ENCODE measurements around the gene PLEKHJ1. TPM values are rescaled to one million over a fixed set of nuclear protein-coding genes. Genes with fewer than 3 reads are reported as not detected.
A peak's percentile ranks its signal among the peaks of the same experiment; 100 is the strongest.

The PLEKHJ1 gene
- total and polyA plus RNA-seq, 3 experiments from 2014 or later: 96.6 to 120 (median 99.1) TPM

DNA sequence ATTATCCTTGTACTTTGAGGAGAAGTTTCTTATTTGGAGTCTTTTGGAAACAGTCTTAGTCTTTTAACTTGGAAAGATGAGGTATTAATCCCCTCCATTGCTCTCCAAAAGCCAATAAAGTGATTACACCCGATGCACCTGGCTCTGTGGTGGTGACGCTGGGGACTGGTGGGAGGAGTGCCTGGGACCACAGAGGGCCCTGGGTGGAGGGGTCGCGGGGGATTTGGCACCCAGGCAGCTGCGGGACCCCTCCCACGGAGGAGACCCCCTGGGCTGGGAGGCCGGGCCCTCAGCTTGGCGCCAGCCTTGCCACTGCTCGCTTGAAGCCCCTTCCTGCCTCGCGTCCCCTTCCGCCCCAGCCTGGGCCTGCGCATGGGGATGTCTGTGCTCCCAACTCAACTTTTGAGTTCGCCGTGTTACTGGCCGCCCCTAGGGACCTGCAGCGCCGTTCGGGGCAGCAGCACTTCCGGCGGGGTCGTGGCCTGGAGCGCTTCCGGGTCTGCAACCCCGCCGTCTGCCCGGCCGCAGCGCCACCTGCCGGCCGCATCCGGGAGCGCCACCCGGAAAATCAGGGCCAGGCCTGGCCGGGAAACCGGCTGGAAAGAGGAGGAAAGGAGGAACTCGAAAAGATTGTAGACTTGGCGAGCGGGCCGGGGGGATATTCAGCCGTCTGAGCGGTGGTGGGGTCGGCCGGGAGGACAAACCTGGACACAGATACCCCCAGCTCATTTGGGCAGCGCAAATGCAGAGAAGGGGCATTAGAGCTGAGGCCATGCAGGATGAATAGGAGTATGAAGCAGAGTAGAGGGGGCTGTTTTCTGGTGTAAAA, 37.4 kb upstream of the PLEKHJ1 start:
- Histone ChIP-seq H3K27ac (ENCODE audit: low read depth, low read length) (peak overlapping the region; percentile 70), H3K4me3 (ENCODE audit: low read length) (peak overlapping the region; percentile 51), H3K4me1 (ENCODE audit: insufficient read depth, low read length) (peaks cover 39% of the 10 kb centered on the region), H3K36me3 (ENCODE audit: insufficient read depth, low read length) (peaks cover 13% of the 10 kb centered on the region), H3K9me3 (ENCODE audit: low read length) (no peaks in the 10 kb centered on the region), H3K27me3 (ENCODE audit: insufficient read depth, low read length, poor library complexity, severe bottlenecking) (no peaks in the 10 kb centered on the region)
- peaks cover 0 to 7% of the 10 kb centered on the region in 2 donors for H3K27me3 Mint-ChIP-seq
- peak overlapping the region; percentile 61 to 99 (median 77) for H3K4me3 Mint-ChIP-seq
- H3K27ac Mint-ChIP-seq: peak overlapping the region; percentile 70 to 96 (median 86)
- ChIA-PET CTCF (interaction anchor here (0.8 to 6.8 kb wide), 16 partner anchors 11 to 136 kb away, joined by 3 to 70 read pairs (median 12); partner anchors contain the start of genes PEAK3, PLEKHJ1 and SF3A2), POLR2A (interaction anchor here (0.5 to 7.8 kb wide), 9 partner anchors 9 to 204 kb away, joined by 3 to 73 read pairs (median 4); partner anchors contain the start of genes PEAK3 and SF3A2)
- H3K9me3 Mint-ChIP-seq: peaks cover 0 to 3% (median 0%) of the 10 kb centered on the region in 5 donors
- peak; percentile 75 to 88 (median 79) for DNase-seq
- peaks cover 29 to 43% (median 32%) of the 10 kb centered on the region in 3 donors for H3K4me1 Mint-ChIP-seq
- peaks cover 0 to 52% (median 9%) of the 10 kb centered on the region in 3 donors for H3K36me3 Mint-ChIP-seq

DNA sequence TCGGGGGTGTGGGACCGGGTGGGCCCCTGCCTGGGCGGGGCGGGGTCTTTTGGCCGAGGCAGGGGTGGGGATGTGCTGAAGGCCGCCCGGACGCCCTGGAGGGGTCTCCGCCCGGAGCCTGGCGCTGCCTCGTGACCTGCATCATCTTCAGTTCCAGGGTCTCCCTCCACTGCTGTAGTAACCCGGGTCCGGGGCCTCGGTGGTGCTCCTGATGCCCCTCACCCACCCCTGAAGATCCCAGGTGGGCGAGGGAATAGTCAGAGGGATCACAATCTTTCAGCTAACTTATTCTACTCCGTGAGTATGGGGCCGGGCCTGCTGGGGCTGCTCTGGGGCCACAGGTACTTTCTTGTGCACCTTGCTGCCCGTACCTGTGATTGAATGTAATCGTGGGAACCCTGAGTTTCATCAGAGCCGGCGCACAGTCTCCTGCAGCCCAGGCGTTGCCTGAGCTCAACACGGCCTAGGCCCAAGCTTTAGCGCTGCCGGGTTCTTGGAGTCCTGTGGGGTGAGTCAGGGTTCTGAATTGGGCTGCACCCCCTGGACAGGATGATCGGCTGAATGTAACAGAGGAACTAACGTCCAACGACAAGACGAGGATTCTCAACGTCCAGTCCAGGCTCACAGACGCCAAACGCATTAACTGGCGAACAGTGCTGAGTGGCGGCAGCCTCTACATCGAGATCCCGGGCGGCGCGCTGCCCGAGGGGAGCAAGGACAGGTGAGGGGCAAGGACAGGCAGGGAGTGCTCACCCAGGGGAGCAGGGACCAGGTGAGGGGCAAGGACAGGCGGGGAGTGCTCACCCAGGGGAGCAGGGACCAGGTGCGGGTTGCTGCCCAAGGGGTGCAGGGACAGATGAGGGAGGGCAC, 35.3 kb upstream of the PLEKHJ1 start:
- DNase-seq: peak in 1 of 5 donors; percentile 38
- H3K27me3 ChIP-seq (ENCODE audit: insufficient read depth, low read length, poor library complexity, severe bottlenecking): no peaks in the 10 kb centered on the region
- peak overlapping the region; percentile 60 for H3K4me3 ChIP-seq (ENCODE audit: low read length)
- Mint-ChIP-seq H3K36me3 (peaks cover 0 to 46% (median 8%) of the 10 kb centered on the region in 3 donors), H3K27ac (peak overlapping the region; percentile 85 to 96 (median 94)), H3K4me3 (peak overlapping the region; percentile 84 to 99 (median 89)), H3K27me3 (peaks cover 0 to 7% of the 10 kb centered on the region in 2 donors), H3K9me3 (peaks cover 0 to 3% (median 0%) of the 10 kb centered on the region in 5 donors), H3K4me1 (peaks cover 30 to 45% (median 32%) of the 10 kb centered on the region in 3 donors)
- ChIA-PET POLR2A (interaction anchor here (1.2 to 7.8 kb wide), 7 partner anchors 11 to 47 kb away, joined by 3 to 73 read pairs (median 12); partner anchors contain the start of genes PEAK3, PLEKHJ1 and SF3A2), CTCF (interaction anchor here (0.7 to 6.8 kb wide), 13 partner anchors 11 to 1028 kb away, joined by 3 to 70 read pairs (median 5); partner anchors contain the start of genes PEAK3, PLEKHJ1, SF3A2 and TIMM13)
- H3K9me3 ChIP-seq (ENCODE audit: low read length): no peaks in the 10 kb centered on the region
- peak overlapping the region; percentile 89 for H3K27ac ChIP-seq (ENCODE audit: low read depth, low read length)
- H3K4me1 ChIP-seq (ENCODE audit: insufficient read depth, low read length): peaks cover 46% of the 10 kb centered on the region
- H3K36me3 ChIP-seq (ENCODE audit: insufficient read depth, low read length): peaks cover 13% of the 10 kb centered on the region

DNA sequence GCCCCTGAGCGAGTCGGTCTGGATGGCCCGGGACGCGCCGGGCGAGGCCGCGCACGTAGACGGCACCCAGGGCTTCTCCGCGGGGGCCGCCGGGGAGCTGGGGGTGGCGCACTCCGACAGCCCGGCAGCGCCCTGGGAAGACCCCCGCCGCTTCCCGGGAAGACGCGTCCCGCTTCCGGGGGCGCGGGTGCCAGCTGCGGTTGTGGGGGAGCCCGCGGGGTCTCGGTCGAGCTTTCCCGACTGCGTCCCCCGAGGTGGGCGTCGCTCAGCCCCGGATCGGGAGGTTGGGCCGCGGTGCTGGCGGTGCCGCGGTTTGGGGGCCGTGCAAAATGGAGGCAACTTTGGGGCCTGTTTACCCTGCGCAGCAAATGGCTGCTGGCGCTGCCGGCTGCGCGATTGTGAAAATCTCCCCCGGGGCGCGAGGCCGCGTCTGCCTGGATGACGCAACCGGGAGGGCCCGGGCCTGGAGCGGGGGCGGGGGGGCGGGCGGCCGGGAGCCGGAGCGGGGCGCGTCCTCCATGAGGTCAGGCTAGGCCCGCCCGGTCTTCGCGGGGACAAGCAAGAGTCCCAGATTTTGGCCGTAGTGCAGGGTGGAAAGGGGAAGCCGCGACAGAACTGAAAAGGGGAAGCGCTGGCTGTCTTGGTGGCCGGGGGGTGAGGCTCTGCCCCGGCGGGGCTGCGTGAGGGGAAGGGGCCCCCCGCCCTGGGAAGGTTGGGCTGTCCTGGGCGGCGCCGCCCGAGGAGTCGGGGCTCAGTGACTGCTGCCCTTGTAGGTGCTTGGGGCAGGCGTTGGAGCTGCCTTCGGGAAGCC, 34.5 kb upstream of the PLEKHJ1 start:
- DNase-seq: peak; percentile 59 to 84 (median 74)
- peaks cover 13% of the 10 kb centered on the region for H3K36me3 ChIP-seq (ENCODE audit: insufficient read depth, low read length)
- H3K4me1 ChIP-seq (ENCODE audit: insufficient read depth, low read length): peaks cover 46% of the 10 kb centered on the region
- H3K4me3 ChIP-seq (ENCODE audit: low read length): peak overlapping the region; percentile 86
- Mint-ChIP-seq H3K4me1 (peaks cover 32 to 49% (median 32%) of the 10 kb centered on the region in 3 donors), H3K36me3 (peaks cover 0 to 45% (median 8%) of the 10 kb centered on the region in 3 donors), H3K4me3 (peak overlapping the region; percentile 84 to 99 (median 92)), H3K27ac (peak overlapping the region; percentile 77 to 98 (median 88)), H3K27me3 (peaks cover 0 to 7% of the 10 kb centered on the region in 2 donors), H3K9me3 (peaks cover 0 to 3% (median 0%) of the 10 kb centered on the region in 5 donors)
- POLR2A ChIA-PET: interaction anchor here (0.9 to 7.8 kb wide), 12 partner anchors 11 to 388 kb away, joined by 3 to 73 read pairs (median 6); partner anchors contain the start of genes AP3D1, GADD45B, JSRP1 and LSM7
- H3K27ac ChIP-seq (ENCODE audit: low read depth, low read length): peak overlapping the region; percentile 89
- no peaks in the 10 kb centered on the region for H3K9me3 ChIP-seq (ENCODE audit: low read length)
- no peaks in the 10 kb centered on the region for H3K27me3 ChIP-seq (ENCODE audit: insufficient read depth, low read length, poor library complexity, severe bottlenecking)
- CTCF ChIA-PET: interaction anchor here (0.7 to 6.8 kb wide), 9 partner anchors 10 to 1027 kb away, joined by 3 to 70 read pairs (median 5); partner anchors contain the start of genes PLEKHJ1 and SF3A2

DNA sequence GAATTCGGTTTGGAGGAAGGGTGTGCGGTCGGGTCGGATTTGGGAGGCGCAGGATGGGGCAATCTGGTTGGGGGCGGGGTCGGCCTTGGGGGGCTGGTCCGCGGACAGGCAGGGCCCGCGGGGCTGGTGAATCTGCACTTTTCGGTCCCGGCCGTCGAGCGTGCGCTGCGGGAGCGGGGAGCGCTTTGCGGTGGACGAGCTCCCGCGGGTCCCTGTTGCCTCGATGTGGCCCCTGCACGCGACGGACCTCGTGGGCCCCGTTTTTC, 34.0 kb upstream of the PLEKHJ1 start:
- Mint-ChIP-seq H3K27me3 (peaks cover 0 to 7% of the 10 kb centered on the region in 2 donors), H3K27ac (peak overlapping the region; percentile 81 to 98 (median 90)), H3K9me3 (peaks cover 0 to 3% (median 0%) of the 10 kb centered on the region in 5 donors), H3K36me3 (peaks cover 0 to 43% (median 8%) of the 10 kb centered on the region in 3 donors), H3K4me3 (peak overlapping the region; percentile 84 to 99 (median 92)), H3K4me1 (peaks cover 31 to 48% (median 31%) of the 10 kb centered on the region in 3 donors)
- H3K27ac ChIP-seq (ENCODE audit: low read depth, low read length): peak overlapping the region; percentile 89
- H3K4me1 ChIP-seq (ENCODE audit: insufficient read depth, low read length): peaks cover 45% of the 10 kb centered on the region
- H3K9me3 ChIP-seq (ENCODE audit: low read length): no peaks in the 10 kb centered on the region
- peaks cover 13% of the 10 kb centered on the region for H3K36me3 ChIP-seq (ENCODE audit: insufficient read depth, low read length)
- no peaks in the 10 kb centered on the region for H3K27me3 ChIP-seq (ENCODE audit: insufficient read depth, low read length, poor library complexity, severe bottlenecking)
- POLR2A ChIA-PET: interaction anchor here (0.9 to 7.8 kb wide), 10 partner anchors 10 to 388 kb away, joined by 3 to 73 read pairs (median 6); partner anchors contain the start of genes AP3D1, GADD45B, JSRP1 and LSM7
- H3K4me3 ChIP-seq (ENCODE audit: low read length): peak overlapping the region; percentile 86
- peak in 3 of 5 donors; percentile 28 to 65 (median 51) for DNase-seq
- CTCF ChIA-PET: interaction anchor here (1.2 to 6.8 kb wide), 5 partner anchors 10 to 35 kb away, joined by 5 to 70 read pairs (median 20); partner anchors contain the start of genes PLEKHJ1 and SF3A2

DNA sequence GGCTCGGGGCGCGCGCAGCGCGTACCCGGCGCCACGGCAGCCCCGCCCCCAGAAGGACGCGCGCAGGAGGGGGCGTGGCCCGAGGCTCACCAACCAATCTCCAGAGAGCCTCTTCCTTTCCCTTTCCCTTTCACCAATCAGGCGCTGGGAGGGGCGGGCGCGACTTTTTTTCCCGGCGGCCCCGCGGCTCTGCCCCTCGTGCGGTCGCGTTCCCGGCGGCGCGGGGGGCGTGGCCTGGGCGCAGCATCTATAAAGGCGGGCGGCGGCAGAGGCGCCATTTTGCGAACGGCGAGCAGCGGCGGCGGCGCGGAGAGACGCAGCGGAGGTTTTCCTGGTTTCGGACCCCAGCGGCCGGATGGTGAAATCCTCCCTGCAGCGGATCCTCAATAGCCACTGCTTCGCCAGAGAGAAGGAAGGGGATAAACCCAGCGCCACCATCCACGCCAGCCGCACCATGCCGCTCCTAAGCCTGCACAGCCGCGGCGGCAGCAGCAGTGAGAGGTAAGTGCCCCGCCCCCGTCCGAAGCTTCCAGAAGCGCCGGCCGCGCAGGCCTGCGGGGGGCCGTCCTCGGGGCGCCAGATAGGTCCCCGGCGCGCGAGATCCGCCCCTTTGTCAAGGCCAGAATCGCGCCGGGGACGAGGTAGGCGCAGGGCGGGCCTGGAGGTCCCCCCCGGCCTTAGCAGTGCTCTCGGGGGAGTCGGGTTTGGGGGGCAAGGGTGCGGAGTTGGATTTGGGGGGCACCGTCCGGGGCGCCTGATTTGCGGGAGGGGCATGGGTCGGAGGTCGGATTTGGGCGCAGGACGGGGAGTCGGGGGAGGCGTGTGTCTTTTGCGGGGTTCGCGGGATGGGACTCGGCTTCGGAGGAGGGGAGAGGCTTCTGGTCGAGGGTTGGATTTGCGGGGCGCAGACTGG, 33.4 kb upstream of the PLEKHJ1 start:
- Mint-ChIP-seq H3K9me3 (peaks cover 0 to 3% (median 0%) of the 10 kb centered on the region in 5 donors), H3K4me3 (peak overlapping the region; percentile 84 to 99 (median 92)), H3K36me3 (peaks cover 0 to 40% (median 8%) of the 10 kb centered on the region in 3 donors), H3K4me1 (peaks cover 28 to 44% (median 29%) of the 10 kb centered on the region in 3 donors), H3K27me3 (peaks cover 0 to 7% of the 10 kb centered on the region in 2 donors), H3K27ac (peak overlapping the region; percentile 86 to 98 (median 90))
- ChIA-PET POLR2A (interaction anchor here (0.6 to 7.8 kb wide), 11 partner anchors 10 to 387 kb away, joined by 3 to 73 read pairs (median 5); partner anchors contain the start of genes AP3D1, GADD45B, JSRP1 and LSM7), CTCF (interaction anchor here (1.2 to 6.8 kb wide), 5 partner anchors 9 to 35 kb away, joined by 5 to 70 read pairs (median 20); partner anchors contain the start of genes PLEKHJ1 and SF3A2)
- peak; percentile 97 to 100 (median 99) for DNase-seq
- Histone ChIP-seq H3K4me3 (ENCODE audit: low read length) (peak overlapping the region; percentile 86), H3K27ac (ENCODE audit: low read depth, low read length) (peak overlapping the region; percentile 89), H3K9me3 (ENCODE audit: low read length) (no peaks in the 10 kb centered on the region), H3K36me3 (ENCODE audit: insufficient read depth, low read length) (peaks cover 13% of the 10 kb centered on the region), H3K4me1 (ENCODE audit: insufficient read depth, low read length) (peaks cover 42% of the 10 kb centered on the region), H3K27me3 (ENCODE audit: insufficient read depth, low read length, poor library complexity, severe bottlenecking) (no peaks in the 10 kb centered on the region)

DNA sequence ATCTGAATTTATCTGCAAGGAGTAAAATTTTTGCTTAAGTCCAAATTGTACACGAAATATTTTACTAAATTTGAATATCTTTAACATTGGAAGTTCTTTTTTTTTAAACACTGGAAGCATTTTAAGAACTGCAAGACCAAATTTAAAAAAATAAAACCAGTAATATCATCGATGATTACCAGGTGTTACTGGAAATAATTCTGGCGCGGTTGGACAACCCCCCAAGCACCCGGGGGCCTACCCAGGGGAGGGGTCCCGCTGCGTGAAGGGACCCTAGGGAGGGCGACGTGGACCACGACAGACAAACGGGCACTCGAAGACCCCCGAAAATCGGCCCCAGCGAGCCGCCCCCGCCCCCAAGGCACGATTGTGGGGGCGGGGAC, 32.7 kb upstream of the PLEKHJ1 start:
- Histone ChIP-seq H3K4me3 (ENCODE audit: low read length) (peak overlapping the region; percentile 68), H3K27me3 (ENCODE audit: insufficient read depth, low read length, poor library complexity, severe bottlenecking) (no peaks in the 10 kb centered on the region), H3K4me1 (ENCODE audit: insufficient read depth, low read length) (peaks cover 36% of the 10 kb centered on the region), H3K36me3 (ENCODE audit: insufficient read depth, low read length) (peaks cover 13% of the 10 kb centered on the region), H3K9me3 (ENCODE audit: low read length) (no peaks in the 10 kb centered on the region), H3K27ac (ENCODE audit: low read depth, low read length) (peak overlapping the region; percentile 62)
- DNase-seq: no peak
- Mint-ChIP-seq H3K4me1 (peaks cover 22 to 38% (median 23%) of the 10 kb centered on the region in 3 donors), H3K9me3 (peaks cover 0 to 3% (median 0%) of the 10 kb centered on the region in 5 donors), H3K4me3 (peak overlapping the region; percentile 84 to 99 (median 92)), H3K36me3 (peaks cover 0 to 34% (median 8%) of the 10 kb centered on the region in 3 donors), H3K27ac (peak overlapping the region in 6 of 8 donors; percentile 36 to 98 (median 84)), H3K27me3 (peaks cover 0 to 7% of the 10 kb centered on the region in 2 donors)
- ChIA-PET POLR2A (interaction anchor here (4.6 to 7.8 kb wide), 2 partner anchors 17 to 30 kb away, joined by 21 to 67 read pairs; partner anchors contain the start of gene SF3A2), CTCF (no interaction called here)

Data from CD8-positive, alpha-beta memory T cell (primary cell).